Gastroesophageal sphincter (tissue), 4 donors: ENCODE data around the gene ATP5F1E. TPM values are rescaled to one million over a fixed set of nuclear protein-coding genes. Genes with fewer than 3 reads are reported as not detected.
"Not testable (repeated sequence)": the region's sequence is repeated elsewhere in the genome, so short reads cannot be mapped to it uniquely, and the experiment has no call there.

ENCODE experiments used
- ATAC-seq: fragments of 150-250 bp; one replicate; pipeline ENCODE4 v1.9.1; 2016; ENCODE audit warnings: mild to moderate bottlenecking, moderate library complexity
- H3K27ac ChIP-seq, 4 donors: fragments of 200-600 bp; sonication (generic) in 3 of 4; 1 replicate in 3 of 4; 2 replicates in 1 of 4; pipeline ENCODE4 v1.5.1; 2016 to 2019
- H3K27me3 ChIP-seq: fragments of 200-600 bp; sonication (generic); one replicate; pipeline ENCODE4 v1.5.1; 2019
- H3K36me3 ChIP-seq, 2 donors: fragments of 200-600 bp; sonication (generic); one replicate each; pipeline ENCODE4 v1.5.1; 2019; ENCODE audit warnings: control low read depth in 1 of 2
- H3K4me1 ChIP-seq, 3 donors: fragments of 200-600 bp; sonication (generic); 1 replicate in 2 of 3; 2 replicates in 1 of 3; pipeline ENCODE4 v1.5.1; 2016 to 2019; ENCODE audit warnings: control low read depth in 2 of 3
- H3K4me3 ChIP-seq, 2 donors: fragments of 200-600 bp; sonication (generic); one replicate each; pipeline ENCODE4 v1.5.1; 2019; ENCODE audit warnings: mild to moderate bottlenecking in 1 of 2, moderate library complexity in 1 of 2
- H3K9me3 ChIP-seq, 3 donors: fragments of 200-600 bp; sonication (generic); one replicate each; pipeline ENCODE4 v1.5.1; 2017 to 2019; ENCODE audit warnings: control low read depth in 2 of 3
- CTCF ChIP-seq, 4 experiments: fragments of 200-600 bp in 2 of 4; fragments of 450-650 bp in 2 of 4; sonication (generic) in 1 of 4; IDR thresholded peaks; one replicate each; pipeline ENCODE4 v1.5.1; 2017 to 2019; ENCODE audit warnings: antibody characterized with exemption in 4 of 4, mild to moderate bottlenecking in 2 of 4, moderate library complexity in 2 of 4
- EP300 ChIP-seq: sonication (generic); formaldehyde crosslinking; IDR thresholded peaks from one replicate; pipeline ENCODE4 v1.6.1; 2017; ENCODE audit warnings: antibody characterized with exemption, mild to moderate bottlenecking
- POLR2A ChIP-seq, 2 donors: fragments of 450-650 bp; IDR thresholded peaks; one replicate each; pipeline ENCODE4 v1.6.1; 2017; ENCODE audit warnings: antibody characterized with exemption in 2 of 2, mild to moderate bottlenecking in 2 of 2, moderate library complexity in 1 of 2
- POLR2AphosphoS5 ChIP-seq: sonication (generic); formaldehyde crosslinking; IDR thresholded peaks from one replicate; pipeline ENCODE4 v1.6.1; 2017; ENCODE audit warnings: antibody characterized with exemption
- whole genome bisulfite sequencing, 2 donors: methylation state at CpG; one replicate each; pipeline ENCODE4 v1.1.5; 2018; ENCODE audit warnings: low coverage in 1 of 2; 5-methylcytosine and 5-hydroxymethylcytosine counted together
- total RNA-seq, 4 donors: library from RNA; depleted of rRNA; stranded (reverse); fragments of >200 nt; gene quantifications; one replicate each; pipeline ENCODE4 v1.1.0, GENCODE V29; 2016

ATP5F1E gene
- total RNA-seq, 4 donors from 2014 or later: 23.1 to 40.6 (median 35.4) TPM

- Histone ChIP-seq H3K4me3 (no peak overlapping the region), H3K36me3 (peaks cover 0 to 55% of the 10 kb centered on the region in 2 donors), H3K4me1 (peaks cover 0 to 41% (median 25%) of the 10 kb centered on the region in 3 donors), H3K9me3 (no peaks in the 10 kb centered on the region), H3K27me3 (no peaks in the 10 kb centered on the region), H3K27ac (no peak overlapping the region)
- no peak for ATAC-seq
- 77 to 78% methylated on average over 7 to 8 of the region's 9 CpGs for whole genome bisulfite sequencing, 2 donors
- no peak for TF ChIP-seq POLR2AphosphoS5
- TF ChIP-seq POLR2A (IDR thresholded peaks at IDR 0.05): no peak
- no peak for TF ChIP-seq EP300
Observed at GRCh38 chr20:58986286-58986967, 45.7 kb downstream of the ATP5F1E start.

DNA sequence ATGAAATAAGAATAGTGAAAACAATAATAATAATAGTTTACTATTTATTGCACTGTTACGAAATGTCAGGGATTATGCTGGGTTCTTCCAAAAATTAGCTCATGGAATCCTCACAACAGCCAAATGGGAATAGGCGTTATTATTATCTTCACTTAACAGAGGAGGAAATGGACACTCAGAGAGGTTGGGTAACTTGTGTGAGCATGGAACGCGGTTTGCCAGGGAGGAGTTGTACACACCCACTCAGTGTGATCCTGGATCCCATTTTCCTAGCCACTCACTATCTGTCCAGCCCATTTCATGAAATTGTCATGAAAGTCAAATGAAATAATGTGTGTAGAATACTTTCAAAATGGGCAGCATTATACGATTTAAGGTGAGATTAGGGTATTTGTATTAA is 46.5 kb downstream of the ATP5F1E start:
- H3K27ac ChIP-seq: peak overlapping the region in 2 of 4 donors; percentile 4 to 17
- no peaks in the 10 kb centered on the region for H3K27me3 ChIP-seq
- no peaks in the 10 kb centered on the region for H3K9me3 ChIP-seq
- no peak for TF ChIP-seq POLR2A (IDR thresholded peaks at IDR 0.05)
- TF ChIP-seq CTCF (IDR thresholded peaks at IDR 0.05): no peak
- no peak for TF ChIP-seq EP300
- TF ChIP-seq POLR2AphosphoS5: no peak
- 65 to 66% methylated on average over 5 of the region's 5 CpGs for WGBS, 2 donors
- H3K4me3 ChIP-seq: no peak overlapping the region
- H3K4me1 ChIP-seq: peaks cover 0 to 42% (median 25%) of the 10 kb centered on the region in 3 donors
- H3K36me3 ChIP-seq: peaks cover 0 to 47% of the 10 kb centered on the region in 2 donors
- ATAC-seq: peak; percentile 10

- no peaks in the 10 kb centered on the region for H3K27me3 ChIP-seq
- TF ChIP-seq EP300 (no peak), CTCF (IDR thresholded peaks at IDR 0.05) (no peak), POLR2AphosphoS5 (no peak), POLR2A (IDR thresholded peaks at IDR 0.05) (no peak)
- no peak for ATAC-seq
- peak overlapping the region in 1 of 4 donors; percentile 27 for H3K27ac ChIP-seq
- H3K36me3 ChIP-seq: peaks cover 0 to 37% of the 10 kb centered on the region in 2 donors
- peaks cover 0 to 46% (median 25%) of the 10 kb centered on the region in 3 donors for H3K4me1 ChIP-seq
- no peaks in the 10 kb centered on the region for H3K9me3 ChIP-seq
- 70 to 72% methylated on average over 6 of the region's 6 CpGs for WGBS, 2 donors
- no peak overlapping the region for H3K4me3 ChIP-seq
Observed at GRCh38 chr20:58984691-58985090, 47.4 kb downstream of the ATP5F1E start.

- H3K9me3 ChIP-seq, H3K27me3 ChIP-seq, H3K4me3 ChIP-seq, ATAC-seq, H3K27ac ChIP-seq: not testable (repeated sequence)
- 89% methylated on average over 11 of the region's 12 CpGs; no CpG with 5 or more reads in 1 of the 2 donors for WGBS, 2 donors
- peaks cover 0 to 21% of the 10 kb centered on the region in 2 donors for H3K36me3 ChIP-seq
- H3K4me1 ChIP-seq: peaks cover 0 to 46% (median 25%) of the 10 kb centered on the region in 3 donors
Observed at GRCh38 chr20:58983115-58983468, 49.0 kb downstream of the ATP5F1E start.

- Histone ChIP-seq H3K9me3 (no peaks in the 10 kb centered on the region), H3K36me3 (peaks cover 0 to 16% of the 10 kb centered on the region in 2 donors), H3K4me3 (peak overlapping the region in 1 of 2 donors; percentile 89), H3K27me3 (no peaks in the 10 kb centered on the region), H3K27ac (peak overlapping the region in 1 of 4 donors; percentile 89), H3K4me1 (peaks cover 0 to 46% (median 25%) of the 10 kb centered on the region in 3 donors)
- no peak for TF ChIP-seq CTCF (IDR thresholded peaks at IDR 0.05)
- TF ChIP-seq POLR2A (IDR thresholded peaks at IDR 0.05): no peak
- TF ChIP-seq POLR2AphosphoS5: no peak
- no peak for TF ChIP-seq EP300
- ATAC-seq: no peak
- 81 to 89% methylated on average over 8 to 10 of the region's 12 CpGs for WGBS, 2 donors
Observed at GRCh38 chr20:58982406-58983114, 49.6 kb downstream of the ATP5F1E start.
